ENCODE results near the gene PLK2. TPM values are rescaled to one million over a fixed set of nuclear protein-coding genes. Genes with fewer than 3 reads are reported as not detected.

Gene PLK2
- total and polyA plus RNA-seq, 11 donors = 18.4 to 169 (median 100) TPM

GRCh38 chr5:58505502-58505901 is 45.6 kb upstream of the PLK2 start:
- DNase-seq (no peak), ATAC-seq (no peak)
- Histone ChIP-seq H3K4me1 (peaks cover 0 to 18% (median 0%) of the 10 kb centered on the region in 12 donors), H3K9me3 (no peaks in the 10 kb centered on the region), H3K27ac (no peak overlapping the region), H3K36me3 (no peaks in the 10 kb centered on the region), H3K27me3 (peaks cover 0 to 10% (median 0%) of the 10 kb centered on the region in 9 donors), H3K4me3 (no peak overlapping the region)
- 53 to 92% (median 71%) methylated on average over 3 of the region's 3 CpGs for WGBS, 4 donors
- intact Hi-C loops (cut with DNase I) = loop anchor here in 1 of 10 donors (10.0 kb wide), 1 partner anchor 209 kb away; no protein-coding TSS in a partner anchor
- TF ChIP-seq, protein P1, sequence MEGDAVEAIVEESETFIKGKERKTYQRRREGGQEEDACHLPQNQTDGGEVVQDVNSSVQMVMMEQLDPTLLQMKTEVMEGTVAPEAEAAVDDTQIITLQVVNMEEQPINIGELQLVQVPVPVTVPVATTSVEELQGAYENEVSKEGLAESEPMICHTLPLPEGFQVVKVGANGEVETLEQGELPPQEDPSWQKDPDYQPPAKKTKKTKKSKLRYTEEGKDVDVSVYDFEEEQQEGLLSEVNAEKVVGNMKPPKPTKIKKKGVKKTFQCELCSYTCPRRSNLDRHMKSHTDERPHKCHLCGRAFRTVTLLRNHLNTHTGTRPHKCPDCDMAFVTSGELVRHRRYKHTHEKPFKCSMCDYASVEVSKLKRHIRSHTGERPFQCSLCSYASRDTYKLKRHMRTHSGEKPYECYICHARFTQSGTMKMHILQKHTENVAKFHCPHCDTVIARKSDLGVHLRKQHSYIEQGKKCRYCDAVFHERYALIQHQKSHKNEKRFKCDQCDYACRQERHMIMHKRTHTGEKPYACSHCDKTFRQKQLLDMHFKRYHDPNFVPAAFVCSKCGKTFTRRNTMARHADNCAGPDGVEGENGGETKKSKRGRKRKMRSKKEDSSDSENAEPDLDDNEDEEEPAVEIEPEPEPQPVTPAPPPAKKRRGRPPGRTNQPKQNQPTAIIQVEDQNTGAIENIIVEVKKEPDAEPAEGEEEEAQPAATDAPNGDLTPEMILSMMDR (IDR thresholded peaks at IDR 0.05) = no peak
- TF ChIP-seq POLR2A (IDR thresholded peaks at IDR 0.05) = no peak

DNA sequence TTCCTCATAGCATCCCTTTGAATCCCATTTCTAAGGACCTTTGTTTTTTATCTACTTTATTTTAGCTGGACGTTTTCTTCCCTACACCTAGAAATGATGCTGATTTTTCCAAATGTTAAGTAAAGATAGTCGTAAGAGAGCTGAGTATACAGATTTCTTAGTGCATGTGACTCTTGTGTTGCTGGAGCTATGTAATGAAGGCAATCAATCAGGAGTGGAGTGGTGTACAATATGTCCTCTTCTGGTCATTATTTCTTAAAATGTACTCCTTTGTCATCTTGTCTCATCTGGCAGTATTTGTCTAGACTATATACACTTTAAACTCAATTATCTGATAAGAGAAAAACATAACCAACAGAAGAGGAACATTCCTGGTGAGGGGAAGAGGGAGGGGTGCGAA is 44.9 kb upstream of the PLK2 start:
- ATAC-seq (no peak), DNase-seq (no peak)
- no peak overlapping the region for H3K4me3 ChIP-seq
- peaks cover 0 to 23% (median 0%) of the 10 kb centered on the region in 12 donors for H3K4me1 ChIP-seq
- 76 to 81% (median 77%) methylated on average over 3 of the region's 3 CpGs for WGBS, 4 donors
- TF ChIP-seq POLR2A (IDR thresholded peaks at IDR 0.05) = no peak
- TF ChIP-seq, protein P1 (IDR thresholded peaks at IDR 0.05) = no peak
- no peaks in the 10 kb centered on the region for H3K36me3 ChIP-seq
- intact Hi-C loops (cut with DNase I) = loop anchor here in 1 of 10 donors (10.0 kb wide), 1 partner anchor 210 kb away; no protein-coding TSS in a partner anchor
- H3K27me3 ChIP-seq = peaks cover 0 to 10% (median 0%) of the 10 kb centered on the region in 9 donors
- no peaks in the 10 kb centered on the region for H3K9me3 ChIP-seq
- H3K27ac ChIP-seq = no peak overlapping the region

DNA sequence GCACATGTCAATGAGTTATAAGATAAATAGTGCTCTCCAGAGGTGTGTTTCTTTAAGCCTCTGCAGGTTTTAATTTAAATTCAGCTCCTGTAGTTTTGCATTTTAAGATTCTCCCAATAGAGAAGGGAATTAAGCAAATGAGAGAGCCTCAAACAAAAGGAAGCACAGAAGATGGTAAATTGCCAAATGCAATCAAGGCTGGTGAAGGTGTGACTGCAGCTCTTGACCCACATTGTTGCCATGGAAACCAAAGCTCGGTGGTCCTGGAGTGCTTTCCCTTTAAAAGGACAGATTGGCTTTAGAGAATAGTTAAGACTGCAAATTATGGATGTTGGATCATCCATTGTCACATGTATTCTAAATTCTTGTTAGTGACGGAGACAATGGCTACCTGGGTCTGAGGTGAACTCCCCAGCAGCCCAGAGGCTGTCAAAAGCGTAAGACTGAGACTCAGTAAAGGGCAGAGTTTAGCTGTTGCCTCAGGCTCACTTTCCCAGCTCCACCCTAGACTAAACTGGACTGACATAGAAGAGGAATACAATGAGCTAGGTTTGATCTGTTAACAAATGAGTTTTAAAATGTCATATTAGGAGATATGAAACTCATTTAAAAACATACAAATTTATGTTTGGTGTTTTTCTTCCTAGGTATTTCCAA is 43.6 kb upstream of the PLK2 start:
- intact Hi-C loops (cut with DNase I) = loop anchor here in 1 of 10 donors (10.0 kb wide), 1 partner anchor 211 kb away; no protein-coding TSS in a partner anchor
- Histone ChIP-seq H3K4me3 (no peak overlapping the region), H3K4me1 (peaks cover 0 to 32% (median 0%) of the 10 kb centered on the region in 12 donors), H3K9me3 (no peaks in the 10 kb centered on the region), H3K27ac (no peak overlapping the region), H3K27me3 (peaks cover 0 to 10% (median 0%) of the 10 kb centered on the region in 9 donors), H3K36me3 (no peaks in the 10 kb centered on the region)
- no peak for TF ChIP-seq POLR2A (IDR thresholded peaks at IDR 0.05)
- TF ChIP-seq, protein P1 (IDR thresholded peaks at IDR 0.05) = no peak
- DNase-seq = no peak
- WGBS, 4 donors = 60 to 68% (median 65%) methylated on average over 3 of the region's 3 CpGs
- no peak for ATAC-seq

DNA sequence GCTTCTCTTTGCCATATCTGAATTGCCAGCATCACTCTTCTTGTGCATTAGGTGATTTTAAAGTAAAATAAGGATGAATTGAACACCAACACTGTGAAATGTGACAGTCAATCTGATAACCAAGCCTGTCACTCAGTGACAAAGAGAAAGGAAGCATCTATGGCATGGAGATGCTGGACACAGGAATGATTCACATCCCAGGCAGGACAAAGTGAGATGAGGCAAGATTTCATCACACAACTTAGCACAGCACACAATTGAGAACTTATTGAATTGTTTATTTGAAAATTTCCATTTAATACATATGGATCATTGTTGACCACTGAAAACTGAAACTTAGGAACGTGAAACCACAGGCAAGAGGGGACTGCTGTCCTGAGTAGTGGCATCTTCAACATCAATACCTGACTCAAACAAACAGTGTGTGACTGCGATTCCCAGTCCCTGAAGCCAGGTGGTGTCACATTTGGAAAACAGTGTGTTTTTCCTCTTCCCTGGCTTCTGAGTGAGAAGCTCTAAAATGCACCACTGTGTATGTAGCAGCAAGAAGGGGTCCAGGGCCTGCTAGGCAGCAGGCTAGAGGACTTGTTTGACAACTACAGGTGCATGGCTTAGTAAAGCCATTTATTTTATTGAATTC is 42.0 kb upstream of the PLK2 start:
- no peak for ATAC-seq
- 73 to 91% (median 85%) methylated on average over 2 of the region's 2 CpGs for WGBS, 4 donors

More for the DNA sequence above, 42.0 kb upstream of the PLK2 start:
- intact Hi-C loops (cut with DNase I) = loop anchor here in 1 of 10 donors (10.0 kb wide), 1 partner anchor 213 kb away; no protein-coding TSS in a partner anchor
- Histone ChIP-seq H3K9me3 (no peaks in the 10 kb centered on the region), H3K27me3 (peaks cover 0 to 10% (median 0%) of the 10 kb centered on the region in 9 donors), H3K4me3 (no peak overlapping the region), H3K36me3 (no peaks in the 10 kb centered on the region), H3K4me1 (peaks cover 0 to 25% (median 0%) of the 10 kb centered on the region in 12 donors), H3K27ac (no peak overlapping the region)
- no peak for DNase-seq
- TF ChIP-seq POLR2A (IDR thresholded peaks at IDR 0.05) = no peak
- TF ChIP-seq, protein P1 (IDR thresholded peaks at IDR 0.05) = no peak

All from heart left ventricle (tissue), 16 donors.